Psoas muscle (tissue), 8 donors: ENCODE results near the gene UCK2. TPM values are rescaled to one million over a fixed set of nuclear protein-coding genes. Genes with fewer than 3 reads are reported as not detected.

Source experiments
- ATAC-seq, 4 donors: fragments of 200-7000 bp; cut with Tn5 transposase; one replicate each; pipeline ENCODE4 v1.9.1; 2020; ENCODE audit warnings: moderate library complexity in 3 of 4, mild to moderate bottlenecking in 2 of 4
- DNase-seq, 2 donors: peaks; one replicate each; pipeline ENCODE4 v3.0.0-alpha.2; 2020
- H3K27ac ChIP-seq: fragments of 200-600 bp; one replicate; pipeline ENCODE4 v1.8.0; 2022
- H3K27me3 ChIP-seq, 3 donors: fragments of 200-600 bp in 1 of 3; one replicate each; pipeline versions ENCODE4 v1.6.1 to v1.8.0; 2013 to 2022; ENCODE audit warnings: low read length in 2 of 3, mild to moderate bottlenecking in 2 of 3, moderate library complexity in 1 of 3; ENCODE audit not compliant: insufficient read depth in 3 of 3
- H3K36me3 ChIP-seq, 2 donors: fragments of 200-600 bp in 1 of 2; one replicate each; pipeline versions ENCODE4 v1.6.1 to v1.8.0; 2013 to 2022; ENCODE audit warnings: low read depth in 1 of 2, mild to moderate bottlenecking in 1 of 2, moderate library complexity in 1 of 2; ENCODE audit not compliant: insufficient read depth in 1 of 2
- H3K4me1 ChIP-seq: fragments of 200-600 bp; one replicate; pipeline ENCODE4 v1.8.0; 2022
- H3K4me3 ChIP-seq: fragments of 200-600 bp; one replicate; pipeline ENCODE4 v1.8.0; 2022; ENCODE audit warnings: mild to moderate bottlenecking
- H3K9me3 ChIP-seq: fragments of 200-600 bp; one replicate; pipeline ENCODE4 v1.8.0; 2022
- WGBS, 3 donors: extraction: QIAGEN DNeasy Blood & Tissue Kit; methylation state at CpG; one replicate each; pipeline versions ENCODE4 v1.1.6 to v1.1.7; 2013; 5-methylcytosine and 5-hydroxymethylcytosine counted together
- intact Hi-C, 2 donors: fragments of 100-400 bp; cut with DNase I; formaldehyde crosslinking; loops; one replicate each; pipeline versions ENCODE4 v1.11.0 to v1.14.2; 2022
- polyA plus RNA-seq, 3 donors: library from polyadenylated mRNA; stranded (reverse); fragments of 200-250 nt; gene quantifications; one replicate each; pipeline ENCODE4 v1.2.3, GENCODE V29; 2013
- total RNA-seq, 4 donors: library from RNA; stranded (reverse); fragmentation: NEBNext Ultra II Directional in 2 of 4; extraction: Animal tissue kit (Norgen Biotek cat#: 25700) in 2 of 4; gene quantifications; one replicate each; pipeline versions ENCODE4 v1.2.1 to v1.2.4, GENCODE V29; 2021 to 2023
- TF ChIP-seq, protein P1 (sequence below): fragments of 200-600 bp; IDR thresholded peaks from one replicate; pipeline ENCODE4 v1.8.0; 2022; ENCODE audit warnings: antibody characterized with exemption
- donor health status: healthy with polysubstance abuse.
- donor health status: DM: no; HTN: no; CAD: no; lungs with moderate emphysema.
- donor health status: Bipolar disorder and iron deficiency.
- donor health status: healthy.
- donor health status: DM: yes; HTN: yes; CAD: no.
- donor health status: DM: no; HTN: no; CAD: no.
- donor health status: DM: no; HTN: no; CAD: no.
- donor health status: DM: yes; HTN: yes; CAD: no.

The UCK2 gene
- total and polyA plus RNA-seq, 7 donors, result 14.6 to 273 (median 25.1) TPM

DNA sequence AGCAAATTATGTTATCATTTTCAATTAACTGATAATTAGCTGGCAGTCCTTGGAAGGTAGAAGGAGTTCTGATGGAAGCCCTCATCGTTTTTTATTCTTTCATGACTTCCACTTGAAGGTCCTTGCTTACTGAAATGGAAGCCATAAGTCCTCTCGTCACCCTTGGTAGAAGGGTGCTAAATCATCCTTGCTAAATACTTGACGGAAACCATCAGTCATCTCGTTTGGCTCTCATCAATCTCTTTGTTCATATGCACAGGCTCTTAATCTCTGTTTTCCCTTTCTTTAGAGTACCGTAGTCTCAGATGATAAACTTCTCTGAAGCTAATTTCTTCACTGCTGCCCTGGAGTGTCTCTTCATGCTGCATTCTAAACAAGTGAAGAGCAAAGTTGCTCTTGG lies 34.5 kb downstream of the UCK2 start:
- Histone ChIP-seq H3K4me3 (no peak overlapping the region), H3K27me3 (no peaks in the 10 kb centered on the region), H3K9me3 (no peaks in the 10 kb centered on the region), H3K27ac (peak overlapping the region; percentile 72), H3K4me1 (peaks cover 43% of the 10 kb centered on the region), H3K36me3 (no peaks in the 10 kb centered on the region)
- TF ChIP-seq, protein P1, sequence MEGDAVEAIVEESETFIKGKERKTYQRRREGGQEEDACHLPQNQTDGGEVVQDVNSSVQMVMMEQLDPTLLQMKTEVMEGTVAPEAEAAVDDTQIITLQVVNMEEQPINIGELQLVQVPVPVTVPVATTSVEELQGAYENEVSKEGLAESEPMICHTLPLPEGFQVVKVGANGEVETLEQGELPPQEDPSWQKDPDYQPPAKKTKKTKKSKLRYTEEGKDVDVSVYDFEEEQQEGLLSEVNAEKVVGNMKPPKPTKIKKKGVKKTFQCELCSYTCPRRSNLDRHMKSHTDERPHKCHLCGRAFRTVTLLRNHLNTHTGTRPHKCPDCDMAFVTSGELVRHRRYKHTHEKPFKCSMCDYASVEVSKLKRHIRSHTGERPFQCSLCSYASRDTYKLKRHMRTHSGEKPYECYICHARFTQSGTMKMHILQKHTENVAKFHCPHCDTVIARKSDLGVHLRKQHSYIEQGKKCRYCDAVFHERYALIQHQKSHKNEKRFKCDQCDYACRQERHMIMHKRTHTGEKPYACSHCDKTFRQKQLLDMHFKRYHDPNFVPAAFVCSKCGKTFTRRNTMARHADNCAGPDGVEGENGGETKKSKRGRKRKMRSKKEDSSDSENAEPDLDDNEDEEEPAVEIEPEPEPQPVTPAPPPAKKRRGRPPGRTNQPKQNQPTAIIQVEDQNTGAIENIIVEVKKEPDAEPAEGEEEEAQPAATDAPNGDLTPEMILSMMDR, result no peak
- ATAC-seq (no peak), DNase-seq (no peak)
- WGBS, 3 donors, result 56 to 57% (median 57%) methylated on average over 5 of the region's 5 CpGs
- intact Hi-C loops, result loop anchor here in 1 of 2 donors (5.0 kb wide), 1 partner anchor 35 kb away; the partner anchor contains the start of gene UCK2

DNA sequence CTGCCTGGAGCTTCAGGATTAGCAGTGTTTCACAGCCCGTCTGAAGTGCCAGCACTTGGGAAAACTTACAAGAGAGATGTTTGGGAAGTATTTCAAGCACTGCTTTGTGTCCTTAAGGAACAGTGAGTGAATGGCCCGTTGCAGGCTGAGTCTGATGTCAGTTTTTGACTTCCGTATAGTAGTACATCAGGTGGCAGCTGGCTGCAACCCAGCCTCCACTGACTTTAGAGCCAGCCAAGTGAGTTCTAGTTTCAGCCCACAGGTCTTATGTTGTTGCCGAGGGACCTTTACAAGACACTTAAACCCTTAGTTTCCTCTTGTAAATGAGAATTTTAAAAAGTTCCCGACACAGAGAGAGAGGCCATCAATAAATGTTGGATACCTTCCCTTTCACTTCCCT lies 35.0 kb downstream of the UCK2 start:
- Histone ChIP-seq H3K4me3 (no peak overlapping the region), H3K4me1 (peaks cover 38% of the 10 kb centered on the region), H3K9me3 (no peaks in the 10 kb centered on the region), H3K27me3 (no peaks in the 10 kb centered on the region), H3K27ac (peak overlapping the region; percentile 72), H3K36me3 (no peaks in the 10 kb centered on the region)
- DNase-seq, result peak; percentile 34 to 70
- TF ChIP-seq, protein P1, result no peak
- WGBS, 3 donors, result 13 to 24% (median 14%) methylated on average over 5 of the region's 5 CpGs
- intact Hi-C loops, result loop anchor here in 1 of 2 donors (5.0 kb wide), 1 partner anchor 35 kb away; the partner anchor contains the start of gene UCK2
- peak; percentile 59 to 84 (median 62) for ATAC-seq

DNA sequence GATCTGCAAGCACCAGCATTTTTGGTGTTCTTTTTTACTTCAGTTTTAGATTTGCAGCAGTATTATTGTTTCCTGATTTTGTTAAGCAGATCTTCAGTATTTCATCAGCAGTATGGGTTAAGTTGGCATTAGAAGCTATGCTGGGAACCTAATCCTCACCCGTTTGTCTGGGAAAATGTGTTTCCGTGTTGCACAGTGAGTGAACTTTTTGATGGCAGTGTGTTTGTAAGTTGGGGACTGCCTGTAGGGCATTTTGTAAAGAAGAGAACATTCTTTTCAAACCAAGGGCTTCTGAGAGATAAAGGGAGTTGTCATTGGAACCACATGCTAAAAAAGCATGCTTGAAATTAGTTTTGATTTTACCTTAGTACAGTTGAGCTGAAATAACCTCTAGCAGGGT lies 35.9 kb downstream of the UCK2 start:
- no peak for ATAC-seq
- no peaks in the 10 kb centered on the region for H3K9me3 ChIP-seq
- 32 to 65% (median 37%) methylated on average over 2 of the region's 2 CpGs for WGBS, 3 donors

DNA sequence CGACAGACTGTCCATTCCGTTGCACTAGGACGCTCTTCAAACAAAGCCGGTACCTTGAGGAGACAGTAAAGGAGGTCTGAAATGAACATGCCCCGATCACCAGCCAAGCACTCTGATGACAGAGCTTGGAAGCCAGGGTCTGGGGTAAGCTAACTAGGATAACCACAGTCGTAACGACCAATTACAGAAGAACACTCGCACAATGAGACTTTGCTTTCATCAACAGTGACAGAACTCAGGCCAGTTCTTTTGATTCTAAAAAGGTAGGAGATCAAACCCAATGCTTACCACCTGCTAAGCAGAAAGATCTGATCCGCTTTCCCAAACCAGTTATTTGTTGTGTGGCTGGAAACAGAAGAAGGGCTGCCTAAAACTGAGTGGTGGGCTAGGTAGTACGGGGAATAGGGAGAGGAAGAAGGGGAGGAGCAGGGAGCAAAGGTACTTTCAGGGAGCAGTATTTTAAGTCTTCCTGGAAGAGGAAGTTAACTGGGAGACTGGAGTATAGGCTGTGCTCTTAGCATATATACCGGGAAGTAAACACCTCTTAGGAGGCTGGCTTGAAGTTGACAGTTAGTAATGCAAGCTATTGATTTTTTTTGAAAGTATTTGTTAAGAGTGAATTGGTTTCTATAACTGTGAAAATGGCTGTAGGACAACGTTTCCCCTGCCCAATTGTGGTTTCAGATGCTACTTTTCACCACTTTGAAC lies 38.4 kb downstream of the UCK2 start:
- TF ChIP-seq, protein P1, result no peak

More for the DNA sequence above, 35.9 kb downstream of the UCK2 start:
- Histone ChIP-seq H3K4me3 (no peak overlapping the region), H3K27ac (no peak overlapping the region), H3K36me3 (no peaks in the 10 kb centered on the region), H3K27me3 (no peaks in the 10 kb centered on the region), H3K4me1 (peaks cover 29% of the 10 kb centered on the region)
- DNase-seq, result no peak
- intact Hi-C loops, result loop anchor here in 1 of 2 donors (5.0 kb wide), 1 partner anchor 36 kb away; the partner anchor contains the start of gene UCK2
- TF ChIP-seq, protein P1, result no peak

More for the DNA sequence above, 38.4 kb downstream of the UCK2 start:
- intact Hi-C loops, result no loop called here
- DNase-seq (no peak), ATAC-seq (no peak)
- Histone ChIP-seq H3K4me3 (no peak overlapping the region), H3K27me3 (no peaks in the 10 kb centered on the region), H3K9me3 (no peaks in the 10 kb centered on the region), H3K4me1 (peaks cover 19% of the 10 kb centered on the region), H3K27ac (no peak overlapping the region), H3K36me3 (no peaks in the 10 kb centered on the region)
- 92 to 96% (median 93%) methylated on average over 12 of the region's 12 CpGs for WGBS, 3 donors
